Tibial nerve (tissue), 3 donors: ENCODE results near the gene ARL5B.

Experiments
- POLR2A ChIP-seq, 2 donors: fragments of 450-650 bp; IDR thresholded peaks; one replicate each; pipeline ENCODE4 v1.6.1; 2017; ENCODE audit warnings: antibody characterized with exemption in 2 of 2, mild to moderate bottlenecking in 2 of 2, moderate library complexity in 2 of 2
- TF ChIP-seq, protein P1 (sequence below), 5 experiments: fragments of 200-600 bp in 3 of 5; fragments of 450-650 bp in 2 of 5; sonication (generic) in 3 of 5; IDR thresholded peaks; one replicate each; pipeline ENCODE4 v1.5.1; 2016 to 2019; ENCODE audit warnings: antibody characterized with exemption in 5 of 5, mild to moderate bottlenecking in 3 of 5, moderate library complexity in 2 of 5

- TF ChIP-seq, protein P1, sequence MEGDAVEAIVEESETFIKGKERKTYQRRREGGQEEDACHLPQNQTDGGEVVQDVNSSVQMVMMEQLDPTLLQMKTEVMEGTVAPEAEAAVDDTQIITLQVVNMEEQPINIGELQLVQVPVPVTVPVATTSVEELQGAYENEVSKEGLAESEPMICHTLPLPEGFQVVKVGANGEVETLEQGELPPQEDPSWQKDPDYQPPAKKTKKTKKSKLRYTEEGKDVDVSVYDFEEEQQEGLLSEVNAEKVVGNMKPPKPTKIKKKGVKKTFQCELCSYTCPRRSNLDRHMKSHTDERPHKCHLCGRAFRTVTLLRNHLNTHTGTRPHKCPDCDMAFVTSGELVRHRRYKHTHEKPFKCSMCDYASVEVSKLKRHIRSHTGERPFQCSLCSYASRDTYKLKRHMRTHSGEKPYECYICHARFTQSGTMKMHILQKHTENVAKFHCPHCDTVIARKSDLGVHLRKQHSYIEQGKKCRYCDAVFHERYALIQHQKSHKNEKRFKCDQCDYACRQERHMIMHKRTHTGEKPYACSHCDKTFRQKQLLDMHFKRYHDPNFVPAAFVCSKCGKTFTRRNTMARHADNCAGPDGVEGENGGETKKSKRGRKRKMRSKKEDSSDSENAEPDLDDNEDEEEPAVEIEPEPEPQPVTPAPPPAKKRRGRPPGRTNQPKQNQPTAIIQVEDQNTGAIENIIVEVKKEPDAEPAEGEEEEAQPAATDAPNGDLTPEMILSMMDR (IDR thresholded peaks at IDR 0.05) = no peak
- TF ChIP-seq POLR2A (IDR thresholded peaks at IDR 0.05) = no peak
Measured at GRCh38 chr10:18681971-18682411, 22.8 kb downstream of the ARL5B start.
